H7 (cell line): ENCODE results near the gene ILDR2. TPM values are rescaled to one million over a fixed set of nuclear protein-coding genes. Genes with fewer than 3 reads are reported as not detected.

Experiments used
- DNase-seq: peaks from one replicate; pipeline ENCODE4 v3.0.0; 2012
- H3K27me3 ChIP-seq: 2 replicates; pipeline ENCODE4 v1.6.0; 2011; ENCODE audit warnings: mild to moderate bottlenecking, low read length; ENCODE audit not compliant: control insufficient read depth, insufficient read depth
- H3K36me3 ChIP-seq: replicated peaks from 2 replicates; pipeline ENCODE4 v1.5.1; 2011; ENCODE audit warnings: low read length; ENCODE audit not compliant: control insufficient read depth, insufficient read depth
- H3K4me3 ChIP-seq: 2 replicates; pipeline ENCODE4 v1.5.1; 2011; ENCODE audit warnings: low read depth, mild to moderate bottlenecking, control low read depth, low read length, moderate library complexity; ENCODE audit not compliant: insufficient read depth
- total RNA-seq: library from RNA; depleted of rRNA; stranded (reverse); fragments of >200 nt; shearing (Covaris generic); gene quantifications from 2 replicates; pipeline ENCODE4 v1.2.3, GENCODE V29; 2014

Gene ILDR2
- total RNA-seq, 1 experiment from 2014 or later = 0.21 TPM

- H3K4me3 ChIP-seq = no peak overlapping the region
- peaks cover 38% of the 10 kb centered on the region for H3K27me3 ChIP-seq
- H3K36me3 ChIP-seq = no peaks in the 10 kb centered on the region
- DNase-seq = no peak
These were observed 5.0 kb upstream of the ILDR2 start for GRCh38 chr1:166980383-166980782.

GRCh38 chr1:166978821-166979220 lies 3.5 kb upstream of the ILDR2 start:
- Histone ChIP-seq H3K4me3 (no peak overlapping the region), H3K36me3 (no peaks in the 10 kb centered on the region), H3K27me3 (peaks cover 52% of the 10 kb centered on the region)
- no peak for DNase-seq

- Histone ChIP-seq H3K4me3 (no peak overlapping the region), H3K36me3 (no peaks in the 10 kb centered on the region), H3K27me3 (peaks cover 60% of the 10 kb centered on the region)
- no peak for DNase-seq
These were observed 2.6 kb upstream of the ILDR2 start for GRCh38 chr1:166977951-166978350.

DNA sequence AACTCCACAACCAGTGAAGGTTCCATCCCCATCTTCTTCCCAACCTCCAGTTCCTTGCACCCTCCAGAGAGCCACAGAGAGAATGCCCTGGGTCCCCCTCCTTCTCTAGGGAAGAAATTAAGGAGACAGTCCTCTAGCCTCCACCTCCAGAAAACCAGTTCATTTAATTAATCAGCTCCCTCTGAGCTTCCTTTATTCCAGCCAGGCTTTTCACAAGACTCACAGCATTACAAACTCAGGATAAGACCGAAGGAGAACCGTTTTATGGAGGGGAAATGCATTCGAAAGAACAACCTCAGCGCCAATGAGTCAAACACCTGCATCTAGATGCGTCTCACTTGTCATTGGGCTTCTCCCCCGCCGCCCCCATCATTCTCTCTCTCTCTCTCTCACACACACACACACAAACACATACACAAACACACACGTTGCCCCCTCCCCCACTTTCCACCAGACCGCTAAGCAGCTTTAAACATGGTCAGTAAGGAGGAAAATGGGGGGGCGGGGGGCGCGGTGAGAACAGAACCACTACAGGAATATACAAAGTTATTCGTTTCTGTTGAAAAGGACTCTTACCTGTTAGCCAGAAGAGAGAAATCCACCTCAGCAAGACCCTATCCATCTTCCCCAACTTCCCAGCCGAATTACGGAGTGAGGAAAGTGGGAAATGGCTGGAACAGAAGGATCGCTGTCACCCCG lies 544 bp downstream of the ILDR2 start:
- H3K4me3 ChIP-seq = peak overlapping the region; percentile 45
- peaks cover 67% of the 10 kb centered on the region for H3K27me3 ChIP-seq
- DNase-seq = no peak
- H3K36me3 ChIP-seq = no peaks in the 10 kb centered on the region

GRCh38 chr1:166972826-166973225 lies 2.5 kb downstream of the ILDR2 start:
- no peaks in the 10 kb centered on the region for H3K36me3 ChIP-seq
- no peak for DNase-seq
- H3K4me3 ChIP-seq = no peak overlapping the region
- peaks cover 56% of the 10 kb centered on the region for H3K27me3 ChIP-seq

- Histone ChIP-seq H3K4me3 (no peak overlapping the region), H3K36me3 (no peaks in the 10 kb centered on the region), H3K27me3 (peaks cover 50% of the 10 kb centered on the region)
- DNase-seq = no peak
These were observed 3.1 kb downstream of the ILDR2 start for GRCh38 chr1:166972193-166972592.

DNA sequence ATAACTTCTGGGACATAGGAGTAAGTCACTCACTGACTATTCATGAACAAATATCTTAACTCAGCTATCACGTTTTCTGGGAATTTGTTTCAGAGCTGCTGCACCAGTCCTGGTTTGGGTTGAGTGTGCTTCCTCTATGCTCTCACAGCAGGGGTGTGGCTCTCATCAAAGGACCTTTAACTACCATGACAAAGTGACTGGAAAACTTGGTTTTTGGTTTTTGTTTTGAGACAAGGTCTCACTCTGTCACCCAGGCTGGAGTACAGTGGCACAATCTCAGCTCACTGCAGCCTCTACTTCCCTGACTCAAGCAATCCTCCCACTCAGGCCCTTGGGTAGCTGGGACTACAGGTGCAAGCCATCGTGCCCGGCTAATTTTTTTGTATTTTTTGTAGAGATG lies 4.1 kb downstream of the ILDR2 start:
- peaks cover 41% of the 10 kb centered on the region for H3K27me3 ChIP-seq
- H3K36me3 ChIP-seq = no peaks in the 10 kb centered on the region
- DNase-seq = no peak
- no peak overlapping the region for H3K4me3 ChIP-seq

- DNase-seq = no peak
- peaks cover 24% of the 10 kb centered on the region for H3K27me3 ChIP-seq
- H3K4me3 ChIP-seq = no peak overlapping the region
- no peaks in the 10 kb centered on the region for H3K36me3 ChIP-seq
These were observed 6.2 kb downstream of the ILDR2 start for GRCh38 chr1:166969074-166969677.

DNA sequence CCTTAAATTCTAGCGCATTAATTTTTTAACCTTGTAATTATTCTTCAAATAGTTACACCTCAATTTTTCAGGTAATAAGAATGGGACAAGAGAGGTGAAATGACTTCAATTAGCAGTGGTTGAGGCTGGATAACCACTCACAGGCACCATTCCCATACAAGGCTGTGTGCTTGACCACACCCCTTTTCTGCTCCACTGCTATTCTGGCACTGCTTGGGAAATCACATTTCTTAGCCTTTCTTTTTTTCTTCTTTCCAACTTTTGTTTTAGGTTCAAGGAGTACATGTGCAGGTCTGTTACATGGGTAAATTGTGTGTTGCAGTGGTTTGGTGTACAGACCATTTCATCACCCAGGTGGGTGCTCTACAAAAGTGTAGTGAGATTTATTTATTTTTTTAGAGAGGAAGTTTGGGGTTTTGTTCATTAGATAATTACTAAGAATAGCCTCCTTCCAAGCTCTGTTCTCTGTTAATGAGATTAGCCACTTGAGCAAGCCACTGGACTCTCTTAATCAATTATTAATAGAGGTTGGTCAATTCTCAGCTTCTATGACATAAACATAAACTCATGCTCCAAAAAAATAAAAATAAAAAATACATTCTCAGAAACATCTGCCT lies 14.4 kb downstream of the ILDR2 start:
- H3K4me3 ChIP-seq = no peak overlapping the region
- no peaks in the 10 kb centered on the region for H3K36me3 ChIP-seq
- no peak for DNase-seq
- H3K27me3 ChIP-seq = 0 out of 2 replicates have a peak, but pooled peaks cover 1% of the 10 kb centered on the region

DNA sequence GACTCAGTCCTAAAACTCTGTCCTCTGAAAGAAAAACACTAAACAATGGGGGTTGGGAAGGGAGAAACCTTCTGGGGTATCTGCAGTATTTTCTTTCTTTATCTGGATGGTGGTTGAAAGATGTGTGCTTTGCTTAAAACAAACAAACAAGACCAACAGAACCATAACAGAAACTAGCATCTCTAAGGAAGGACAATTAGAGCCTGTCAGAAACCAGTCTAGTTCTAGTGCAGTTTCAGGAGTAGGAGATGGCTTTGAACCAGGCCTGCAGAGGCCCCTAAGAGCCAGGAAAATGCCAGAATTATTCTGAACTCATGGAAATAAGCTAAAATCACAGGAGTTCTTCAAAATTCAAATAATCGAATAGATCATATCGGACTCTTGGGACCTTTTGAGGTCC lies 18.5 kb downstream of the ILDR2 start:
- no peaks in the 10 kb centered on the region for H3K27me3 ChIP-seq
- H3K36me3 ChIP-seq = no peaks in the 10 kb centered on the region
- no peak for DNase-seq
- H3K4me3 ChIP-seq = no peak overlapping the region

- no peak for DNase-seq
- no peak overlapping the region for H3K4me3 ChIP-seq
These were observed 19.1 kb downstream of the ILDR2 start for GRCh38 chr1:166956057-166956850.

GRCh38 chr1:166953491-166953890 lies 21.8 kb downstream of the ILDR2 start:
- Histone ChIP-seq H3K4me3 (no peak overlapping the region), H3K27me3 (peaks cover 4% of the 10 kb centered on the region; the same call in 1 of the 2 replicates), H3K36me3 (no peaks in the 10 kb centered on the region)
- no peak for DNase-seq

More at GRCh38 chr1:166956057-166956850, 19.1 kb downstream of the ILDR2 start:
- Histone ChIP-seq H3K27me3 (no peaks in the 10 kb centered on the region), H3K36me3 (no peaks in the 10 kb centered on the region)

DNA sequence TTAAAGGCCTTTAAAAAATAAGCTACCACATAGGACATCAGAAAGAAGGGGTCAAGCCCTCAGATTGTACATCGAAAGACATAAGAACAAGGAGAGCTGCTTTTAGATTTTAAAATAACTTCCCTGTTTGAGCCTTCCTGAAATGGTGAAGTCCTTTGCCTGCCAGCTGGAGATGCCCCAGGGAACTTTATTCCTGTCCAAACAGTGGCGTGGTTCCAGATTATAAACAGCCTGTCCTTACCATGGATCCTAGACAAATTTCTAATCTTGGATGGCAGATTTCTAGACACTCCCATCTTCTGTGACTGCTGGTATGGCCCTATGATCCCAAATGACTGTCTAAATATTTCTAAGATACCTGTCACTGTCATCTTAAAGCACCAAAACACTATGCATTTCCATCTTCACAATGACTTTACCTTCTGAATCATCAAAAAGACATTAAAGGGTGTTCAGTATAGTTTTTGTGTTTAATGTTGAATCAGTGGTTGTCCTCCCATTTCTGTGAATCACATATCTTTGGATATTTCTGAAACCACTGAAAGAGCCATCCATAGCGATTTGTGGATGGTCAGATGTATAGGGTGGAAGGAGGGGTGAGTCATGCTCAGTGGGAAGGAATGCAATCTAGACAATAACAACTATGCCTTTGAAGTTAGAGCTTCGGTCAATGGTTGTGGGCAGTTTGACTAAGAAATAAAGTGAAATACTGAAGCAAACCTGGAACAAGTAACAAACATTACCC lies 23.2 kb downstream of the ILDR2 start:
- no peak for DNase-seq
- Histone ChIP-seq H3K4me3 (no peak overlapping the region), H3K36me3 (no peaks in the 10 kb centered on the region), H3K27me3 (peaks cover 17% of the 10 kb centered on the region)

GRCh38 chr1:166951050-166951449 lies 24.3 kb downstream of the ILDR2 start:
- Histone ChIP-seq H3K27me3 (peaks cover 25% of the 10 kb centered on the region), H3K36me3 (no peaks in the 10 kb centered on the region), H3K4me3 (no peak overlapping the region)
- DNase-seq = no peak
